IMR-90 (cell line): ENCODE measurements around the gene ZEB2. TPM values are rescaled to one million over a fixed set of nuclear protein-coding genes. Genes with fewer than 3 reads are reported as not detected.

Source experiments
- ATAC-seq: fragments of 200-7000 bp; cut with Tn5 transposase; 2 replicates; pipeline ENCODE4 v1.9.1; 2020; ENCODE audit warnings: low read depth, mild to moderate bottlenecking, moderate library complexity
- BruUV-seq: library from RNA; stranded (reverse); fragments of 400-500 nt; replicated peaks from 2 replicates; lab custom pipeline; 2021; lab: Mats Ljungman, UMichigan
- CTCF ChIA-PET: fragments of 300-600 bp; formaldehyde crosslinking; extraction: SDS; loops from one replicate; lab custom pipeline; 2021; ENCODE audit warnings: antibody characterized with exemption; lab: Yijun Ruan, JAX
- POLR2A ChIA-PET: fragments of 300-600 bp; sonication (Branson Sonifier 250); formaldehyde crosslinking; loops from one replicate; lab custom pipeline; 2022; ENCODE audit warnings: antibody characterized with exemption; ENCODE audit not compliant: unreplicated experiment; lab: Charles Lee
- DNase-seq: peaks from one replicate; pipeline ENCODE4 v3.0.0; 2013
- H2AFZ ChIP-seq: replicated peaks from 2 replicates; pipeline ENCODE3; 2013; ENCODE audit warnings: low read length, mild to moderate bottlenecking; ENCODE audit not compliant: poor library complexity
- H2AK5ac ChIP-seq: 2 replicates; pipeline ENCODE4 v1.6.1; 2013; ENCODE audit warnings: low read depth, low read length, inconsistent platforms
- H2AK9ac ChIP-seq: replicated peaks from 2 replicates; pipeline ENCODE3; 2013; ENCODE audit warnings: mild to moderate bottlenecking, low read depth, low read length, moderate library complexity; ENCODE audit not compliant: poor library complexity
- H2BK120ac ChIP-seq: 2 replicates; pipeline ENCODE4 v1.6.1; 2013; ENCODE audit warnings: low read depth, low read length, inconsistent platforms
- H2BK15ac ChIP-seq: 3 replicates; pipeline ENCODE4 v1.6.1; 2013; ENCODE audit warnings: low read depth, low read length, inconsistent platforms
- H2BK20ac ChIP-seq: 2 replicates; pipeline ENCODE4 v1.6.1; 2013; ENCODE audit warnings: low read depth, mild to moderate bottlenecking, inconsistent platforms, low read length, moderate library complexity
- H2BK5ac ChIP-seq: 2 replicates; pipeline ENCODE4 v1.6.1; 2013; ENCODE audit warnings: mild to moderate bottlenecking, low read depth, low read length, inconsistent platforms; ENCODE audit not compliant: poor library complexity, severe bottlenecking
- H3K14ac ChIP-seq: replicated peaks from 2 replicates; pipeline ENCODE4 v1.6.1; 2013; ENCODE audit warnings: low read depth, low read length, inconsistent platforms
- H3K18ac ChIP-seq: 2 replicates; pipeline ENCODE4 v1.6.1; 2013; ENCODE audit warnings: low read depth, low read length, control low read depth
- H3K23ac ChIP-seq: 2 replicates; pipeline ENCODE4 v1.6.1; 2013; ENCODE audit warnings: low read depth, low read length, inconsistent platforms
- H3K27ac ChIP-seq: 2 replicates; pipeline ENCODE4 v1.5.1; 2013; ENCODE audit warnings: mild to moderate bottlenecking, control low read depth, low read length; ENCODE audit not compliant: insufficient read depth
- H3K27me3 ChIP-seq: 2 replicates; pipeline ENCODE4 v1.6.1; 2013; ENCODE audit warnings: low read length; ENCODE audit not compliant: control insufficient read depth, insufficient read depth
- H3K36me3 ChIP-seq: 2 replicates; pipeline ENCODE4 v1.6.1; 2013; ENCODE audit warnings: low read length, mixed read lengths; ENCODE audit not compliant: control insufficient read depth, insufficient read depth
- H3K4ac ChIP-seq: 2 replicates; pipeline ENCODE4 v1.6.1; 2013; ENCODE audit warnings: low read depth, low read length, inconsistent platforms
- H3K4me1 ChIP-seq: 2 replicates; pipeline ENCODE4 v1.6.1; 2013; ENCODE audit warnings: low read length, mixed read lengths; ENCODE audit not compliant: control insufficient read depth, insufficient read depth
- H3K4me2 ChIP-seq: 2 replicates; pipeline ENCODE4 v1.6.1; 2013; ENCODE audit warnings: low read depth, mild to moderate bottlenecking, control low read depth, low read length, moderate library complexity
- H3K4me3 ChIP-seq: 2 replicates; pipeline ENCODE4 v1.5.1; 2013; ENCODE audit warnings: low read depth, mild to moderate bottlenecking, control low read depth, low read length, moderate library complexity; ENCODE audit not compliant: insufficient read depth
- H3K56ac ChIP-seq: 2 replicates; pipeline ENCODE4 v1.6.1; 2013; ENCODE audit warnings: low read length, inconsistent platforms; ENCODE audit not compliant: insufficient read depth; ENCODE audit errors: extremely low read depth
- H3K79me1 ChIP-seq, 2 experiments: 2 replicates each; pipeline ENCODE4 v1.6.1; 2013; ENCODE audit warnings: low read length in 2 of 2, inconsistent platforms in 1 of 2, low read depth in 1 of 2
- H3K9ac ChIP-seq: 2 replicates; pipeline ENCODE4 v1.6.1; 2013; ENCODE audit warnings: low read depth, low read length, control low read depth
- H3K9me1 ChIP-seq: 2 replicates; pipeline ENCODE4 v1.6.1; 2013; ENCODE audit warnings: low read length, inconsistent platforms; ENCODE audit not compliant: insufficient read depth
- H3K9me3 ChIP-seq: 2 replicates; pipeline ENCODE4 v1.6.1; 2013; ENCODE audit warnings: low read length; ENCODE audit not compliant: control insufficient read depth, insufficient read depth
- H4K20me1 ChIP-seq: 2 replicates; pipeline ENCODE4 v1.6.1; 2013; ENCODE audit warnings: low read length, inconsistent platforms; ENCODE audit not compliant: insufficient read depth
- H4K5ac ChIP-seq: 2 replicates; pipeline ENCODE4 v1.6.1; 2013; ENCODE audit warnings: mild to moderate bottlenecking, low read depth, low read length, control low read depth
- H4K8ac ChIP-seq, 2 experiments: 2 replicates each; pipeline ENCODE4 v1.6.1; 2013; ENCODE audit warnings: low read depth in 2 of 2, low read length in 2 of 2, control low read depth in 1 of 2, inconsistent platforms in 1 of 2
- H4K91ac ChIP-seq: 2 replicates; pipeline ENCODE4 v1.6.1; 2013; ENCODE audit warnings: low read depth, low read length, inconsistent platforms; ENCODE audit not compliant: insufficient read depth
- BHLHE40 ChIP-seq: fragments of 150-350 bp; IDR thresholded peaks from 2 replicates; pipeline ENCODE4 v1.6.1; 2016; ENCODE audit warnings: mild to moderate bottlenecking, low read depth, low read length
- CEBPB ChIP-seq: IDR thresholded peaks from 2 replicates; pipeline ENCODE4 v1.6.1; 2012; ENCODE audit warnings: low read depth, low read length, improper control_type of control experiment
- CHD1 ChIP-seq: IDR thresholded peaks from 2 replicates; pipeline ENCODE4 v1.6.1; 2012; ENCODE audit warnings: low read depth, low read length, improper control_type of control experiment
- FOS ChIP-seq: fragments of 150-350 bp; IDR thresholded peaks from 2 replicates; pipeline ENCODE4 v1.6.1; 2016; ENCODE audit warnings: low read depth, low read length
- MAFK ChIP-seq: IDR thresholded peaks from 2 replicates; pipeline ENCODE4 v1.6.1; 2012; ENCODE audit warnings: low read depth, low read length, improper control_type of control experiment
- RCOR1 ChIP-seq: IDR thresholded peaks from 2 replicates; pipeline ENCODE4 v1.6.1; 2012; ENCODE audit warnings: mild to moderate bottlenecking, low read length, improper control_type of control experiment; ENCODE audit not compliant: insufficient replicate concordance
- SMC3 ChIP-seq: fragments of 150-350 bp; IDR thresholded peaks from 2 replicates; pipeline ENCODE4 v1.6.1; 2016; ENCODE audit warnings: low read depth, mild to moderate bottlenecking, antibody characterized with exemption, low read length, moderate library complexity
- USF2 ChIP-seq: fragments of 150-350 bp; IDR thresholded peaks from 2 replicates; pipeline ENCODE4 v1.6.1; 2017; ENCODE audit warnings: mild to moderate bottlenecking, antibody characterized with exemption, low read length, low read depth
- WGBS, 2 experiments: methylation state at CpG; one replicate each; pipeline versions ENCODE4 v1.1.5 to v1.1.7; 2013; ENCODE audit warnings: missing lambda C conversion rate in 2 of 2; ENCODE audit not compliant: insufficient read length in 1 of 2; ENCODE audit errors: extremely low coverage in 2 of 2; 5-methylcytosine and 5-hydroxymethylcytosine counted together
- dilution Hi-C: fragments of 300-500 bp; cut with HindIII; formaldehyde crosslinking; loops from one replicate; pipeline ENCODE4 v1.14.3; 2018; ENCODE audit warnings: low sequenced_read_pairs; ENCODE audit not compliant: unreplicated experiment
- in situ Hi-C: fragments of 300-500 bp; cut with MboI; formaldehyde crosslinking; loops from 3 replicates; pipeline ENCODE4 v1.14.3; 2019; ENCODE audit warnings: low sequenced_read_pairs, inconsistent platforms, mixed read lengths
- intact Hi-C: fragments of 100-400 bp; cut with micrococcal nuclease; formaldehyde crosslinking; loops from 2 replicates; pipeline ENCODE4 v1.10.0; 2022
- polyA plus RNA-seq, 3 experiments: library from polyadenylated mRNA; depleted of rRNA; stranded (reverse); fragments of >200 nt; gene quantifications; 2 replicates each; pipeline ENCODE4 v1.2.3, GENCODE V29; 2012; ENCODE audit warnings: low replicate concordance in 1 of 3
- total RNA-seq: library from RNA; depleted of rRNA; stranded (reverse); fragments of >200 nt; gene quantifications from 2 replicates; pipeline ENCODE4 v1.2.3, GENCODE V29; 2012
- TF ChIP-seq, protein P1 (sequence below): conservative IDR thresholded peaks from 2 replicates; pipeline ENCODE4 v1.5.1; 2012; ENCODE audit warnings: mild to moderate bottlenecking, low read depth, low read length, improper control_type of control experiment

Gene ZEB2
- total and polyA plus RNA-seq, 2 of the 4 experiments (the other 2 are of a cell fraction): 22.4 to 50.9 TPM

GRCh38 chr2:144468823-144469595, 50.9 kb downstream of the ZEB2 start (continued):
- TF ChIP-seq, protein P1, sequence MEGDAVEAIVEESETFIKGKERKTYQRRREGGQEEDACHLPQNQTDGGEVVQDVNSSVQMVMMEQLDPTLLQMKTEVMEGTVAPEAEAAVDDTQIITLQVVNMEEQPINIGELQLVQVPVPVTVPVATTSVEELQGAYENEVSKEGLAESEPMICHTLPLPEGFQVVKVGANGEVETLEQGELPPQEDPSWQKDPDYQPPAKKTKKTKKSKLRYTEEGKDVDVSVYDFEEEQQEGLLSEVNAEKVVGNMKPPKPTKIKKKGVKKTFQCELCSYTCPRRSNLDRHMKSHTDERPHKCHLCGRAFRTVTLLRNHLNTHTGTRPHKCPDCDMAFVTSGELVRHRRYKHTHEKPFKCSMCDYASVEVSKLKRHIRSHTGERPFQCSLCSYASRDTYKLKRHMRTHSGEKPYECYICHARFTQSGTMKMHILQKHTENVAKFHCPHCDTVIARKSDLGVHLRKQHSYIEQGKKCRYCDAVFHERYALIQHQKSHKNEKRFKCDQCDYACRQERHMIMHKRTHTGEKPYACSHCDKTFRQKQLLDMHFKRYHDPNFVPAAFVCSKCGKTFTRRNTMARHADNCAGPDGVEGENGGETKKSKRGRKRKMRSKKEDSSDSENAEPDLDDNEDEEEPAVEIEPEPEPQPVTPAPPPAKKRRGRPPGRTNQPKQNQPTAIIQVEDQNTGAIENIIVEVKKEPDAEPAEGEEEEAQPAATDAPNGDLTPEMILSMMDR: no peak

- peaks cover 12% of the 10 kb centered on the region; the same call in 1 of the 2 replicates for H4K20me1 ChIP-seq
- no peak overlapping the region for H3K18ac ChIP-seq
- no peak overlapping the region for H3K56ac ChIP-seq
- peaks cover 35 to 65% of the 10 kb centered on the region in 2 experiments for H3K79me1 ChIP-seq
- no peak overlapping the region for H4K91ac ChIP-seq
- H3K9me3 ChIP-seq: no peaks in the 10 kb centered on the region
- in situ Hi-C loops: no loop called here
- H4K8ac ChIP-seq: no peak overlapping the region
- H2BK20ac ChIP-seq: no peak overlapping the region
- no peak for ATAC-seq
- H3K9ac ChIP-seq: no peak overlapping the region
- intact Hi-C loops: no loop called here
- peaks cover 4% of the 10 kb centered on the region; the same call in 1 of the 2 replicates for H3K9me1 ChIP-seq
- H3K27me3 ChIP-seq: no peaks in the 10 kb centered on the region
- H2AFZ ChIP-seq: no peak overlapping the region
- CTCF ChIA-PET: no interaction called here
- peaks cover 2% of the 10 kb centered on the region; the same call in 1 of the 2 replicates for H3K36me3 ChIP-seq
- WGBS, 2 experiments: 79% methylated on average over 2 of the region's 4 CpGs; no CpG with 5 or more reads in 1 of the 2 experiments
- H3K27ac ChIP-seq: no peak overlapping the region
- no TSS peak for BruUV-seq
- no peak overlapping the region for H2BK120ac ChIP-seq
- no peak overlapping the region for H3K4me2 ChIP-seq
- no peak overlapping the region for H2BK15ac ChIP-seq
- no peaks in the 10 kb centered on the region for H3K4me1 ChIP-seq
- TF ChIP-seq MAFK (no peak), SMC3 (no peak), USF2 (no peak), CEBPB (no peak), BHLHE40 (no peak), CHD1 (no peak), FOS (no peak), RCOR1 (no peak)
- H3K14ac ChIP-seq: no peak overlapping the region
- H3K4ac ChIP-seq: no peak overlapping the region
- POLR2A ChIA-PET: no interaction called here
- no peak overlapping the region; the same call in 1 of the 2 replicates for H3K23ac ChIP-seq
- no peak overlapping the region for H2BK5ac ChIP-seq
- H2AK9ac ChIP-seq: no peak overlapping the region
- peak overlapping the region; percentile 4; the same call in 1 of the 2 replicates for H4K5ac ChIP-seq
- DNase-seq: no peak
- H2AK5ac ChIP-seq: no peak overlapping the region
- dilution Hi-C loops: no loop called here
- H3K4me3 ChIP-seq: no peak overlapping the region
Observed at GRCh38 chr2:144467502-144468137, 52.3 kb downstream of the ZEB2 start.
